Activated T-helper 1 cell treated with anti-CD3 and anti-CD28 coated beads, Interleukin-2, amount 50 U/mL, for 16 hours (primary cell): ENCODE measurements around the gene TAGLN.
"Not testable (repeated sequence)": the region's sequence is repeated elsewhere in the genome, so short reads cannot be mapped to it uniquely, and the experiment has no call there.

Experiments used
- DNase-seq, 2 donors: peaks; one replicate each; pipeline ENCODE4 v3.0.0-alpha.2; 2020; ENCODE audit warnings: low read depth in 1 of 2, low spot score in 1 of 2

Gene TAGLN

DNA sequence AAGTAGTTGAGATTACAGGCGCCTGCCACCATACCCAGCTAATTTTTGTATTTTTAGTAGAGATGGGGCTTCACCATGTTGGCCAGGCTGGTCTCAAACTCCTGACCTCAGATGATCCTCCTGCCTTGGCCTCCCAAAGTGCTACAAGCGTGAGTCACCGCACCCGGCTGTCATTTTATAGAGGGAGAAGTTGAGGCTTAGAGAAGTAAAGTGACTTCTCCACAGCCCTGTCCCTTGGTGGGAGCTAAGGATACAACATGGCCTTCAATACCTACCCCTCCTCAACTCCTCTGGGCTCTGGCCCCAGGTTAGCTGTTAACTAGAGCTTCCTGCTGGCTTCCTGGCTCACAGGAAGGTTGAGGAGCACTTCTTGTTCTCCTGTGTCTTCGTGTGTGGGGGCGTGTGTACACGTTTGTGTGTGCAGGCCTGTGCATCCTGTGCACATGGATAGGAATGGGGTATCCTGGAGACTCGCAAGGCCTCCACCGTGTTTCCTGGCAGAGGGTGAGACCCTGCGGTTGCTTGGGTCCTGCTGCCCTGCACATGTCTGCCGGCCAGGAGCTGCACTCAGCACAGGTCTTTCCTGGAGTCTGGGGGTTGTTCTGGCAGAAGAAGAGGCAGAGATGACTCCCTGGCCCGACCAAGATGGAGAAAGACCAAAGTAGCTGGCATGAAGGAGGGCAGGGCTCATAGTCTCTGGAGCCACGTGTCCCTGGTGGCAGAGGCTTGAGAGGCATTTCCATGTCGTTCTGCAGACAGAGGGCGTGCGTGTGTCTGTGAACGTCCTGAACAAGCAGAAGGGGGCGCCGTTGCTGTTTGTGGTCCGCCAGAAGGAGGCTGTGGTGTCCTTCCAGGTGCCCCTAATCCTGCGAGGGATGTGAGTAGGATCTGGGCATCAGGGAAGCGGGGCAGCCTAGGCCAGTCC lies 18.2 kb upstream of the TAGLN start:
- DNase-seq, result peak; percentile 17 to 21

GRCh38 chr11:117181586-117182550 lies 17.3 kb upstream of the TAGLN start:
- no peak for DNase-seq

GRCh38 chr11:117182551-117182935 lies 16.6 kb upstream of the TAGLN start:
- DNase-seq, result no peak

DNA sequence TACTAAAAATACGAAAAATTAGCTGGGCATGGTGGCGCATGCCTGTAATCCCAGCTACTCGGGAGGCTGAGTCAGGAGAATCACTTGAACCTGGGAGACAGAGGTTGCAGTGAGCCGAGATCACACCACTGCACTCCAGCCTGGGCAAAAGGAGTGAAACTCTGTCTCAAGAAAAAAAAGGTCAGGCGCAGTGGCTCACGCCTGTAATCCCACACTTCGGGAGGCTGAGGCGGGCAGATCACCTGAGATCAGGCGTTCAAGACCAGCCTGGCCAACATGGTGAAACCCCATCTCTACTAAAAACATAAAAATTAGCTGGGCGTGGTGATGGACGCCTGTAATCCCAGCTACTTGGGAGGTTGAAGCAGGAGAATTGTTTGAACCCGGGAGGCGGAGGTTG lies 16.0 kb upstream of the TAGLN start:
- not testable (repeated sequence) for DNase-seq

GRCh38 chr11:117183724-117184349 lies 15.3 kb upstream of the TAGLN start:
- DNase-seq, result no peak

DNA sequence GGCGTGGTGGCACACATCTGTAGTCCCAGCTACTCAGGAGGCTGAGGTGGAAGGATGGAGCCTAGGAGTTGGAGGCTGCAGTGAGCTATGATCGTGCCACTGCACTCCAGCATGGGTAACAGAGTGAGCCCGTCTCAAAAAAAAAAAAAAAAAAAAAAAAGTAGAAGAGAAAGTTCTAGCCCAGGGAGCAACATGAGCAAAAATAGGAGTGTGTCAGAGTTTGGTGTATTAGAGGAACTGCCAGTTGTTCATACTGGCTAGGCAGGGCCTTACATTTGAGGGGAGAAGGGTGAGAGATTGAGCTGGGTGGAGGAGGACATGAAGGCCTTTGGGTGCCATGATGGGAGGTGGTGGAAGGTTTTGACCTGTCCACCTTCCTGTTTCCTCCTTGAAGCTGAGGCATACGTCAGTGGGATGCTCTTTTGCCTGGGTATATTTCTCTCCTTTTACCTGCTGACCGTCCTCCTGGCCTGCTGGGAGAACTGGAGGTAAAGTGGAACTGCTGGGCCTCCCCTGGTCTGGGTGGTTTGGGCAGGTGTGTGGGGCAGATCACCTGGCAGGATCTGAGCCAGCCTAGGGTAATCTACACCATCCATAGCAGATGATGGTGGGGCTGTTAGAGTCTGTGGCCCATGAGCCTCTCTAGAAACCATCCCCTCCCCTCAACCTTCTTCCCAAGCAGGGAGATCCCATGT lies 13.3 kb upstream of the TAGLN start:
- no peak for DNase-seq

GRCh38 chr11:117186431-117186761 lies 12.8 kb upstream of the TAGLN start:
- DNase-seq, result no peak

GRCh38 chr11:117187007-117187406 lies 12.2 kb upstream of the TAGLN start:
- no peak for DNase-seq

GRCh38 chr11:117187428-117187798 lies 11.8 kb upstream of the TAGLN start:
- no peak for DNase-seq

- DNase-seq, result no peak
Observed at GRCh38 chr11:117187799-117188481, 11.2 kb upstream of the TAGLN start.

DNA sequence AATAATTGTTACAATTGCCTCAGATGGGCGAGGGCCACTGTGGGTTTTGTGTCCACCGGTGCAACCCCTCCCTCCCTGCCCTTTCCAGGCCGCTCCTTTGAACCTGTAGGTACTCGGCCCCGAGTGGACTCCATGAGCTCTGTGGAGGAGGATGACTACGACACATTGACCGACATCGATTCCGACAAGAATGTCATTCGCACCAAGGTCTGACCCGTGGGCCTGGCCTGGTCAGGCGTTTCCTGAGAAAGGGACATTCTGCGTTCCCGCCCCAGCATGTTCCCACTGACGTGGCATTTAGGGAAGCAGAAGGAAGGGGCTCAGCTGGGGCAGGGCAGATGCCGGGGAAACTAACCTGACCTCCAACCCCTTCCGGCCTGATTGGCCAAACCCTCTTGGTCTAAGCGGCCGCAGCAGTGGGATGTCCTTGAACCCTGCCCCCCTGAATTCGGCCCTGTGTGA lies 10.5 kb upstream of the TAGLN start:
- DNase-seq, result no peak

DNA sequence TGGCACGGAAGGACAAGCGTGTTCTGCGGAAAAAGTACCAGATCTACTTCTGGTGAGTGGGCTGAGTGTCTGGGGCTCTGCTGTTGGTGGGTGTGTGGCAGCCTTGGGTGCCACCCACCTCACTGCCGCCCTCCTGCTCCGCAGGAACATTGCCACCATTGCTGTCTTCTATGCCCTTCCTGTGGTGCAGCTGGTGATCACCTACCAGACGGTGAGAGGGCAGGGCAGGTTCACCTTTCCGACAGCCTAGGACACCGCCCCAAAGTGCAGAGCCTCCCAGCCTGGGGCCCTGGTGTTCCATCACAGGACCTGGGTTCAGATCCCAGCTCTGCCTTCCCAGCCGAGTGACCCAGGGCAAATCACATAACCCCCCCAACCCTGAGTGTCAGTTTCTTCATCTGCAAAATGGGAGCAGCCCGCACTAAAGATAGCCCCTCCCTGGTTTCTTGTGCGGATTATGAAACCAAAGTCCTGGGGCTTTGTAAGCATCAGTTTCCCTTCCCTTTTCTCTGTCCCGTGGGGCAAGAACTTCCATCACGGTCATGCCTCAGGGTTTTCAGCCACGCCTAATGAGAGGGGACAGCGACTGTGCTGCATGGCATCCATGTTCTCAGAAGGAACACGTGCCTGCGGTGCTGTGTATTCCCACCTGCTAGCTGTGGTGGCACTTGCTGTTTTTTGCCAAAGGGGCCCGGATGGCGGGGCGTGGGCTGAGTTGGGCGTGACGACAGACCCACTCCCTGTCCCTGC lies 9.8 kb upstream of the TAGLN start:
- DNase-seq, result no peak

GRCh38 chr11:117189941-117190544 lies 9.1 kb upstream of the TAGLN start:
- DNase-seq, result no peak

- no peak for DNase-seq
Observed at GRCh38 chr11:117191680-117192400, 7.3 kb upstream of the TAGLN start.

DNA sequence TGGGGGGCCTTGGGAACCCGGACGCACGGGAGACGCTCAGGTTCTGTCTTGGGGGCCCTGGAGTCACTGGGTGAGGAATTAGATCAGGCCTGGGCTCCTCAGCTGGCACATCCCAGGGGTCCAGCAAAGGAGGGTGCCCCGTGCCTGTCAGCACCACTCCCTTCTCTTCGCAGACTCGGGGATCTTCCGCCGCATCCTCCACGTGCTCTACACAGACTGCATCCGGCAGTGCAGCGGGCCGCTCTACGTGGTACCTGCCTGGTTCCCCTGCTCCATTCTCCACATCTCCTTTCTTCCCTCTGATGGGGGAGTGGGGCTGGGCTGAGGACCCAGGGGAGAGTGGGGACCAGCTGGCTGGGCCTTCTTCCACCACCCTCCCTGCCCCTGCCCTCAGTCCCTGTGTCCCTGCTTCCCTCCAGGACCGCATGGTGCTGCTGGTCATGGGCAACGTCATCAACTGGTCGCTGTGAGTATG lies 6.7 kb upstream of the TAGLN start:
- no peak for DNase-seq

DNA sequence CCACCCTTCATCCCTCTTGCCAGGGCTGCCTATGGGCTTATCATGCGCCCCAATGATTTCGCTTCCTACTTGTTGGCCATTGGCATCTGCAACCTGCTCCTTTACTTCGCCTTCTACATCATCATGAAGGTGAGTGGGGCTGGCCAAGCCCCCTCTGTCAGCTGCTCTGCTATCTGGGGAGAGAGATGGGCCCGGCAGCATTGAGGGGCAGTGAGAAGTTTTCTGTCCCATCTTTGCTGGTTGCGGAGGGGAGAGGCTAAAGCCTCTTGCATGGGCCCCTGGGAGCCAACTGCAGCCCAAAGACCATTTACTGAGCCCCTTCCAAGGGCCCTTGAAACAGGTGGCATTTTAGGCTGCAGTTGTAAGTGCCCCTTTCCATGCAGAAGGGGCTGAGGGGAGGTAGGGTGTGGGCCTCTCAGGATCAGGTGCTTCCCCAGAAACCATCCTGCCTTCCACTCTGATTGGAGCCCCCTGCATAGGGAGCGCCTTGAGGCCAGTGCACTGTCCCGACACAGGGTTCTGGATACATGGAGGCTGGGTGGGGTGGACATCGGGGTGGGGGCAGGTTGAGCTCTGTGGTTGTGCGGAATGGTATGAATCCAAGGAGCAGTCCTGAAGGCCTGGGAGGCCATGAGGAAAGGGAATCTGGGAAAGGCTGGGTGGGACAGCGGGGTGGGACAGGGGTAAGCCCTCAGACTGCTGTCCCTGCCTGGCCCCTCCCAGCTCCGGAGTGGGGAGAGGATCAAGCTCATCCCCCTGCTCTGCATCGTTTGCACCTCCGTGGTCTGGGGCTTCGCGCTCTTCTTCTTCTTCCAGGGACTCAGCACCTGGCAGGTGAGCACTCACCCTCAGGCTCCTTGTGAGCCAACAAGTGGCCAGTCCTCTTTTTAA lies 5.8 kb upstream of the TAGLN start:
- no peak for DNase-seq

DNA sequence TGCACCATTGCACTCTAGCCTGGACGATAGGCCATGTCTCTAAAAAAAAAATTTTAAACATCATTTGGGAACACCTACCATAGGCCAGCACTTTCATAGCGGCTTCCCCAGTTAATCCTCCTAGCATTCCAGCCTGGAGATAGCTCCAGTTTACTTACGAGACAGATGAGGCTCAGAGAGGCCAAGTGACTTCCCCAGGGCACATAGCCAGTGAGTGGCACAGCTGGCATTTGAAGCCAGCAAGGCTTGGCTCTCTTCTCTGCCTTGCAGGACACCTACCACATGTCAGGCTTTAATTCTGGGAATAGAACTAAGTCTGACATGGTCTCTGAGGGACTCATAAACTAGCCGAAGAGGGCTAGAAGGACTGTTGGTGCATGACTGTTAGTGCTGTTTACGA lies 4.9 kb upstream of the TAGLN start:
- DNase-seq, result no peak
